ENCODE results near the gene HS1BP3. TPM values are rescaled to one million over a fixed set of nuclear protein-coding genes. Genes with fewer than 3 reads are reported as not detected.

Gene HS1BP3, protein sequence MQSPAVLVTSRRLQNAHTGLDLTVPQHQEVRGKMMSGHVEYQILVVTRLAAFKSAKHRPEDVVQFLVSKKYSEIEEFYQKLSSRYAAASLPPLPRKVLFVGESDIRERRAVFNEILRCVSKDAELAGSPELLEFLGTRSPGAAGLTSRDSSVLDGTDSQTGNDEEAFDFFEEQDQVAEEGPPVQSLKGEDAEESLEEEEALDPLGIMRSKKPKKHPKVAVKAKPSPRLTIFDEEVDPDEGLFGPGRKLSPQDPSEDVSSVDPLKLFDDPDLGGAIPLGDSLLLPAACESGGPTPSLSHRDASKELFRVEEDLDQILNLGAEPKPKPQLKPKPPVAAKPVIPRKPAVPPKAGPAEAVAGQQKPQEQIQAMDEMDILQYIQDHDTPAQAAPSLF
- total RNA-seq (2014; rRNA removed; shearing (Covaris generic)), result 18.4 and 21.9 TPM in 2 replicates
- polyA plus RNA-seq (2015; cell fraction: cytosol; rRNA removed), result 17.5 and 18.9 TPM in 2 replicates
- 23.3 and 24.1 TPM in 2 replicates for polyA plus RNA-seq (2015; cell fraction: nucleus; rRNA removed)

DNA sequence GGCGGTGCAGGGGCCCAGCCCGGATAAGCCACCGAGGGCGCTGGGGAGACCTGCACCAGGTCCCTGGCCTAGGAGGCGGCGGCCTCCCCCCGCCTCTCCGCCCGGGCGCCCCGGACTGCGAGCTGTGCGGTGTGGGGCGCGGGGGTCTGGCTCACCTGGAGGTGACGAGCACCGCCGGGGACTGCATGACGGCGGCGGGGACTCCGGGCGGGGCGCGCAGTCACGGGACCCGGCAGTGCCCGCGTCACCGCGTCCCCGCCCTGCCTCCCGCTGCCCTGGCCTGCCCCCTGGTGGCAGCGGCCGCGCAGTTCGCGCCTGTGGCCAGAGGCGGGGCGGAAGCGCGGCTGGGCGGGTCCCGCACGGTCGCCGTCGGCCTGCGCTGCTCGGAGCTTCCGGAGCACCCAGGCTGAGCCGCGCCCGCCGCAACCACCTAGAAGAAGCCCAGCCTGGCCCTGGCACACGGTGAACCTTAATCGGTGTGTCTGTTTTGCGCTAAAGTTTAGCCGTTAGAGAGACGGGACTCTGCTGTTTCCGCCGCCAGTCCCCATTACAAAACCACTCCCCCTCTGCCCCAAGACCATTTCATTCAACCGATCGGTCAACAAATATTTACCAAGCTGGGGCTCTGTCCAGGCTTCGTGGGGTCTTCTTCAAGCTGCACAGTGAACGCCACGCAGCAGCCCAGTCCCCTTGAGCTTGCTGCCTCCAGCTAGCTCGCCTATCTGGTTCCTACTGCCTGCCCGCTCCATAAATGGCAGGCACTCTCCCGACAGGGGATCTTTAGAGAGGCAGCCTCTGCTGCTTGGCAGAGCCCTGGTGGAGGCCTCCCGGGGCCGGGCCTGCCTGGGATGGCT, at the start of gene HS1BP3:
HS1BP3 (minus strand) TSS at position 222 of the 854 bp plus-strand sequence; CDS start at position 187, 35 bp downstream.
- peak; percentile 81 for DNase-seq (ENCODE audit: low read depth)

DNA sequence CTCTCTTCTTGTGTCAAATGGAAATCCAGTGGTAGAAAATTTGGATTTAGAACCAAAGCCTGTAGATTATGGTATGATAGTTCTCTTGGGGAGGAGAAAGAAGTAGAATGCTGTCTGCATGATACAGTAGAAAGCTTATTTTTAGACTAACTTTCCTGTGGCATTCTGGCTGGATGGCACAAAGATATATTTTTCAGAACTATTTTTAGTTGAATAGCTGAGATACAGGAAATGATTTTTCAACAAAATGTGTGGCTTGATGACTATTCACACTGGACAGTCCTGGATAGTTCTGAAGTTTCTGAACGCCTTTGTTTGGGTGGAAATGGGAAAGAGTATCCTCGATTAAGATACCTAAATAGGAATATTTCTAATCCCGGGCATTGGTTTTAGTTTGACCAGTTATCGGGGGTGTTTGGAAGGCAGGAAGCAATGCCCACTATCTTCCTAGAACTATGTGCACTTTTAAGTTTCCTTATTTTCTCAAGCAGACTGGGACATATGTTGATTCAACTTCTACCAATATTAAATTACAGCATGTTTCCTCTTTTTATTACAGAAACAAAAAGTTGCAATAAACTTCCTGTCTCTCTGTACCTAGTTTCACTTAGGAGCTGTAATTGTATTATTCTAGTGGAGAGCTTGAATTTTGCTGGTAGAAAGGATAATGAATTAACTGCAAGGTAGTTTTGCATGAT, 48.2 kb upstream of the HS1BP3 start:
- no peak for DNase-seq (ENCODE audit: low read depth)

DNA sequence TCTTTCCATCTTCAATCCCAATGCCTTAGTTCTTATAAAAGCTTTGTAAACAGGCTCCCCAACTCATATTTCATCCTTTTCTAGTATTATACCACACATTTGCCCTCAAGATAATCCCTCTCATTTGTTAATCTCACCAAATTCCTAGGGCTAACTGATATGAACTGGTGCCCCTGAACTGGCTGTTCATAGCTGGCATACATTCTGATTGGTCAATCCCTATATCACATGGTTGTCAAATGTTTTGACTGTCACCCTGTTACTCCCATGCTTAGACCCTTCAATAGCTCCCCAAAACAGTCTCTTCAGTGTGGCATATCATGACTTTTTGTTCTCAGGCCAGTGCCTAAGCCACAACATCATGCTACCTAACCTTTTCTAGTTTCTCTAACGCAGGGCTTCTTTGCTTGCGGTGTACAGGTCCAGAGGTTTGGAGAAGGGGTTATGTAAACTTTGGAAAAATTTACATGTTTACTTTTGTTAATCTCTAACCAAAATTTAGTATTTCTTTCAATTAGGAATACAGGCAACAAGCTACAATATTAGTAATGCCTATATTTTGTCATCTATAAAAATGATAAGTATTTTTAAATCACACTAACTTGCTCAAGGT, 46.5 kb upstream of the HS1BP3 start:
- DNase-seq (ENCODE audit: low read depth), result no peak

DNA sequence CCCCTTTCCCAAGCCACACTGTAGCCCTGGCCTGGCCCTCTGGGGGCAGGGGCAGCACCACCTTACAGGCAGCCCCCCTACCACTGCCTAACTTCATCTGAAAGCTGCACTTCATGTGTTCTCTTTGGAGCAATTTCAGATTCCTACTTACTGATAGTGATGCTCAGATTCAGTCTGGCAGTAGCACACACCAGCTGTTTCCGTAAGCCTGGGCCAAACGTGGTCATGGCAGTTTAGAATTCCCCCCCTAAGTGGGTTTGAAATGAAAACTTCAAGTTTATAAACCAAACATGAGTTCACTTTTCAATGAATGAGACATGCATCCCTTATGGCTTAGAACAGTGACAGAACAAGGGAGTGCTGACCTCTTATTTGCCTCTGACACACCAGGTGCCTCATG, 45.5 kb upstream of the HS1BP3 start:
- no peak for DNase-seq (ENCODE audit: low read depth)

DNA sequence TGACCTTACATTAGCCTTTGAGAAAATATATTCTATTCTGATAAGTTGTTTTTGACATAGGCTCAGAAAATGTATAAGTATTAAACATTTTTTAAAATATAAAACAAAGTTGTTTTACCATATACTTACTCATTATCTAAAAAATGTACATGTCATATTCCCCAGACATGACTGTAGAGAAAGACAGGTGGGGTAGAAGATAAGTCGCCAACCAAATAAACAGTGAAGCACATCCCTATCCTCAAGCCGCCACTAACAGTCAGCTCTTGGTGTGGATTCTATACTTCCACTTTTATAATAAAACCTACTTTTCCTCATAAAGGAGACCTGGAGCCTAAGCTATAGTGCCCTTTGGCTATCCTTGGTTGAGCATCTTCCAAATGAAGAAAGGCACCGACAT, 42.4 kb upstream of the HS1BP3 start:
- no peak for DNase-seq (ENCODE audit: low read depth)

DNA sequence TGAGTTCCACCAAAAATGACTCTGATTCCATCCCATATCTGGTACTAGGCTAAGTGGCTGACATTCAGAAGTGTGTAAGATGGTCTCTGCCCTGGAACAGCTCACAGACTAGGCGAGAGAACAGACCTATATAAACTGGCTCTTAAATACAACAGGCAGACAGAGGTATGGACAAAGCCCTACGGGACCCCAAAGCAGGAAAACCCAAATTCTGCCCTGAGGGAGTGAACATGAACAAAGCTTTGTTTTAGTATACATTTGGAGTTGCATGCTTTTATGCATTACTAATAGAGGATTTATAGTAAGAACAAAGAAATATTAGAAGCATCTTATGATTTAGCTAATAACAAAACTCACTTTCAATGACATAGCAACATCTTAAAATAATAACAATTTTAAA, 41.2 kb upstream of the HS1BP3 start:
- DNase-seq (ENCODE audit: low read depth), result no peak

DNA sequence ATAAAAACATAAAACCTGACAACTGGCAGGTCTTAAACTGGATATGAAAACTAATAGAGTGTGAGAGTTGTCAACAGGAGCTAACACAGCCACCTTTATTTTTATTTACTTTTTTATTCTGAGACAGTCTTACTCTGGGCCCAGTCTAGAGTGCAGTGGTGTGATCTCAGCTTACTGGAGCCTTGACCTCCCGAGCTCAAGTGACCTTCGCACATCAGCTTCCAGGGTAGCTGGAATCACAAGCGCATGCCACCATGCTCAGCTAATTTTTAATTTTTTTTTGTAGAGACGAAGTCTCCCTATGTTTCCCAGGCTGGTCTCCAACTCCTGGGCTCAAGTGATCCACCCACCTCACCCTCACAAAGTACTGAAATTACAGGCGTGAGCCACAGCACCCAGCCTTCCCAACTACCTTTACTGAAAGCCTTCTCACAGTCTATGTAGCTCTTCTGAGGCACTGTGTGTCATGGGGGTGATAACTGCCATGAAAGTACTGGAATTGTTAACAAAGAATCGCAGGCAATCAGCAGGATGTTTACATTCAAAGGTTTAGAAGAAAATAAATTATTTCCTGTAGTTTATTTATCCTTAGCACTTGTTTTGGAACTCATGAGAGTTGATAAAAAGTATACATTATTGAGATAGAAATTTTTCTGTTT, 40.3 kb upstream of the HS1BP3 start:
- DNase-seq (ENCODE audit: low read depth), result no peak

DNA sequence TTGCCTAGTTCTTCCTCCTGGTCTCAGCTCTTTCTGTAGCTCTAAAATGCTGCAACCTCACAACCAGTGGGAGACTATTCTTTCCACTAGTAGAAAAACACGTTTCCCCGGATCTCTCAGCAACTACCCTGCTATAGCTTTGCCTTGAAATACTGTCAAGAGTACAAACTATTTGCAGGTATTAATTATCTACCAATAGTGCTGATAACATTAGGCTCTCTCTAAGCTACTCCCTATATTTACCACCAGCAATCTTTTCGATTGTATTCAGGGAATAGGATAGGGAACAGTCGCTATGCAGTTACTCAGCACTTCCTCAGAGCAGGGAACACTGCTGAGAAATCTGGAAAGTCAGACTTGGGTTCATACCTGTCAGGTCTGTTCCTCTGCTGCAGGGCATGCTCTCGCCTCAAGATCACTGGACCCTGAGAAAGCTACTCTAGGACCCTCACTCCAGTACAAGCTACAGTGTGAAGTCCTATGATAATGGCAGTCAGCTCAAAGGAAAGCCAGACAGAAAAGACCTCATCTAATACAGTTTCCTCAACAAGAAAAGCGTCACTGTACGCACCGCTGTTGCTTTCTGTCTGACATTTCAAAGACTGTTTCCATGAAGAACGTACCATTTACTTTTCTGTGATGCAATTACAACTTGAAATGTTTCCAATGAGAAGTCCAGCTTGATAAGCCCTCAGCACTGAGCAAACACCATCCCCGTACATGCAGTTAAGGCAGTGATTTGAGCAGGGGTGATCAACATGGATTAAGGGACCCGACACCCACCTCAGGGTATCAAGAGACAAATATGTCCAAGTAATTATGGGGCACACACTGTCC, 38.7 kb upstream of the HS1BP3 start:
- no peak for DNase-seq (ENCODE audit: low read depth)

DNA sequence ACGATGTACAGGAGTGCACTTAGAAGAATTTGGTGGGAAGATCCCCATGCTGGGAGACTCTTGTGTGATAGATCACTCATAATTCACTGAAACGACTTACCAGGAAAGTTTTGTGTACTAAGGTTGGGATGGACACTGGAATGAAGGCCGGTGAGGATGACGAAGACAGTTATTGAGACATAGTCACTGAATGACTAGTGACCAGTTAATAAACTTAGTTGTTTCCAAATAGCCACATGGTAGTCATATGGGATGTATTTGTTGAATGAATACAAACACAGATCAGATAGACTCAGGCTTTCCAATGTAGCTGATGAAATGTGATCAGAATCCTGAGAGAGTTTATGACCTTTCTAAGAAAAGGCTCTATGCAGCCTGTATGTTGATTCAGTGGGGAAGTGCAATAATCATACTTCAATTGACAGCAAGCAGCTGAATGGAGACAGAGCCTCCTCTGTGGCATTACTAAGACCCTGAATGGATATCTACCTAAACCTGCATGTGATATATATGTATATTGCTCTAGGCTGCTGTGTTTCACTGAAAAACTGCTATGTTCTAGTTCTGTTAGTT, 36.4 kb upstream of the HS1BP3 start:
- no peak for DNase-seq (ENCODE audit: low read depth)

DNA sequence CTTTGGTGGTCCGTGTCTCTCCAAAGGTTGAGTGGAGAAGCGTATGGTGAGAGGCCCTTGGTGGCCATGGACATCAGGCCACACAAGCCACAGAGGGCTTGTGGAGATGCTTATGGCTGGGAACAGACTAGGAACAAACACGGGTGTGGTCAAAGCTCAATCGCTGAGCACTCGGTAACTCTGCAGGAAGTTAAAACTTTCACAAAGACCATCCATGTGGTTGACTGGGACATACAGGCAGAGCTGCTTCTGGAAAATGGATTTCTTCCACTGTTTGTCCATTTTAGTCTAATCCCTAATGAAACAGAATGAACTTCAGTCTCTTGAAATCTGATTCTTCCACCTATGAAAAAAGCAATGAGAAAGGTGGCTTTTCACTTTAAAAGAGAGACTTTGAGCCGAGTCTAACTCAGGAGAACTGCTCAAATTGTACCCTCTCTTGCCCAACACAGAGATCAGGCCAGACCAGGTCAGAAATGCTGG, 33.7 kb upstream of the HS1BP3 start:
- DNase-seq (ENCODE audit: low read depth), result no peak

DNA sequence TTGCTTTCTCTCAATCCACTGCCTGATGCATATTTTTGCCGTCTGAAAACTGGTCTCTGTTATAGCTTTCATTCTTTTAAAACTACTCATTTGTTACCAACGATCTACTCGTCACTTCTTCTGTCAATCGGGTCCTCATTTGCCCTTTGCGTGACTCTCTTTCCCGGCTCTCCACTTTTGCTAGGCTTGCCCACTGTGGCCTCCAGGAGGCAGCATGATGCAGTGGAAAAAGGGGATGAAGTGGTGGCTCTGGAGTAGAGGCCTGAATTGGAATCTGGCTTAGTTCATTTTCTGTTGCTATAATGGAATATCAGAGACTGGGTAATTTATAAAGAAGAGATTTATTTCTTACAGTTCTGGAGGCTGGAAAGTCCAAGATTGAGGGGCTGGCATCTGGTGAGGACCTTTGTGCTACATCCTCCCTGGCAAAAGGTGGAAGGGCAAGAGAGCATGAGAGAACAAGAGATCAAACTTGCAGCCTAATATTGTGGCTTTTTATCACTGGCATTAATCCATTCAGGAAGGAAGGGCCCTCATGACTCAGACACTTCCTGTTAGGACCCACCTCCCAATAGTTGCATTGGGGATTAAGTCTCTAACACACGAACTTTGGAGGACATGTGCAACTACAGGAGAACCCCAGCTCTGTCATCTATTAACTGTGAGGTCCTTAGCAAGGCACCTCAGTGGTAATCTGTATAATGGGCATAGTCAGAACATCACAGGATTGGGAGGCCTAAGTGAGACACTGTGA, 31.4 kb upstream of the HS1BP3 start:
- DNase-seq (ENCODE audit: low read depth), result no peak

DNA sequence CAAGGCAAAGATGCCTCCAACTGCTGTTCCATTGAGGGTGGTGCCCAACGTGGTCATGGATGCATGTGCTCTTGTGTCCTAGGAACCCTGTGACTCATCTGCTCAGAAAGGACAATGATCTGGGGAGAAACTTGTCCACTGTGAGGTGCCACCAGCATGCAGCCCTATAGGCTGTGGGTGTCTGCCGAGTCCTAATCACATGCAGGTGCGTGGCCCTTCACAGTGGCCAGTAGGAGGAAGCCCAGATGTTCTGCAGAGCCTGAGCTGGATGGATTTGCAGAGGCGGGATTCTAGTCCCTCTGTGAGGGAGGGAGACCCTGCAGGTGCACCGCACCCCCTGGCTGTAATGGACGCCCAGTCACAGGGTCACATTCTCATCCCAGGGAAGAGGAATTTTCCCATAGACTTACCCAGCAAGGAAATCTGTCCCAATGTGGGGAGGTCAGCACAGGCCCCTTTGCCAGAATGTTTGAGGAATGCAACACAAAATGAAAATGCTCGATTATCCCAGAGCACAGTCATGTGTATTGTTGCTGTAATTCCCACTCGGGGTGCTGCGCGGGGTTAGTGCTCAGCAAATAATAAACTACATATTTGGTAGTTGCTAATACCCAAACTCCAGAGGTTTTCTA, 30.0 kb upstream of the HS1BP3 start:
- no peak for DNase-seq (ENCODE audit: low read depth)

DNA sequence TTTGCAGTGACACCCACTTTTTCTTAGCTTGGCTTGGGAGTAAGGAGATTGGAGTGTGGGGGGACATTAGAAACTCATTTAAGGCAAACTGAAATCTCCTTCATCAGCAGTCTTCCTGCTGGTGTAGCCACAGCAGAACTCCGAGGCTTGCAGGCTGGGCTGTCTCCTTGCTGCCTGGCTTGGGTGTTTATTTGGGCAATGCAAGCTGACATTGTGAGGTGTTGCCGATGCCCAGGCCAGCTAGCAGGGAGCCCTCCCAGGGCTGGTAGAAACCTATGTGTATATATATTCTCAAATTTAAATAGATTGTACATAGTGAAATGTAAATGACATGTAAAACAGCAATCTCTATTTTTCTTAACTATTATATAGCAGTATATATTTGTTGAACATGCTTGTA, 27.9 kb upstream of the HS1BP3 start:
- no peak for DNase-seq (ENCODE audit: low read depth)

DNA sequence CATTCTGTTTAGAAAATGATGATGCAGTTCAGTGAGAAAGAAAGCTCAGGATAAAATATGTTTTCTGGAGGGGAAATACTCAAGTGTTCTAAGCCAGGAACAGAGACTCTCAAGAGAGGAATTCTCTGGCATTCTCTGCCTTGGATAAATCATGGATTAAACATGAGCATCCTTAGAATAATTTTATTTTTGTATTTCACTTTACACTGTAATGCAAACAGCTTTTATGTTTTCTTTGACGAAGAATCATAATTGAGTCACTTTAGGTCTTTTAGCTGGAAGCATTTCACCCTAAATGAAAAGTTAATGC, 27.1 kb upstream of the HS1BP3 start:
- no peak for DNase-seq (ENCODE audit: low read depth)

DNA sequence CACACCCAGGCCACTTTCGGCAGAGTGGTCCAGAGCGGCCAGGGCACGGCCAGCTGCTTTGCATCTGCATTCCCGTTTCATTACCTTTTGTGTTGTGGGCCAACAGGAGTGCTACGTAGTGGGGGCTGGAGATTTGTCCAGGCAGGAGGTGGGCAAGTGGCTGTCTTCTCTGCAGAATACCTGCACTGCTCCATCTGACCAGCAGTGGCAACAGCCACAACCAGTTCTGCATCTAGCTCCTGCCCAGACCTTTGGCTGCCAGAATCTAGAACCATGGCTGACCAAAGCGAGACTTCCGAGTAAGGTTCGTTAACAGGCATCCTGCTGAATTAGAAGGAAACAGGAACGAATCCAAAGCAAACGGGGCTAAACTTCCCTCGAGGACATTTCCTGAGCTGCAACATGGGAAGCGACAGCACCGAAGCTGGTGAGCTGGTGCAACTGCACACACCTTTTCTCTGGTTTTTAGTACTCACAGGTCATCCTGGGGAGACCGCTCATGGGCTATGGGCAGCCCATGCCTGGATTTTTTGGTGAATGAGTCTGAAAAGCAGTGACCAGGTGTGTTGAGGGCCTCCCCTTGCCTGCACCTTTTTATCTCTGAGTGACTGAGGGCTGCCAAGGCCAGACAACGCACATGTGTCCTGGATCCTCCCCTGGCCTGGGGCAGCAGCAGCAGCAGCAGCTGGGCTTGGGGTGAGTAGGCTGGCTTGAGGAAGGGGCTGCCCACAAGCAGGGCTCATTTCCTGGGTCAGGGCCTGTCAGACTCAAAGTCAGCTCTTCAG, 26.6 kb upstream of the HS1BP3 start:
- no peak for DNase-seq (ENCODE audit: low read depth)

DNA sequence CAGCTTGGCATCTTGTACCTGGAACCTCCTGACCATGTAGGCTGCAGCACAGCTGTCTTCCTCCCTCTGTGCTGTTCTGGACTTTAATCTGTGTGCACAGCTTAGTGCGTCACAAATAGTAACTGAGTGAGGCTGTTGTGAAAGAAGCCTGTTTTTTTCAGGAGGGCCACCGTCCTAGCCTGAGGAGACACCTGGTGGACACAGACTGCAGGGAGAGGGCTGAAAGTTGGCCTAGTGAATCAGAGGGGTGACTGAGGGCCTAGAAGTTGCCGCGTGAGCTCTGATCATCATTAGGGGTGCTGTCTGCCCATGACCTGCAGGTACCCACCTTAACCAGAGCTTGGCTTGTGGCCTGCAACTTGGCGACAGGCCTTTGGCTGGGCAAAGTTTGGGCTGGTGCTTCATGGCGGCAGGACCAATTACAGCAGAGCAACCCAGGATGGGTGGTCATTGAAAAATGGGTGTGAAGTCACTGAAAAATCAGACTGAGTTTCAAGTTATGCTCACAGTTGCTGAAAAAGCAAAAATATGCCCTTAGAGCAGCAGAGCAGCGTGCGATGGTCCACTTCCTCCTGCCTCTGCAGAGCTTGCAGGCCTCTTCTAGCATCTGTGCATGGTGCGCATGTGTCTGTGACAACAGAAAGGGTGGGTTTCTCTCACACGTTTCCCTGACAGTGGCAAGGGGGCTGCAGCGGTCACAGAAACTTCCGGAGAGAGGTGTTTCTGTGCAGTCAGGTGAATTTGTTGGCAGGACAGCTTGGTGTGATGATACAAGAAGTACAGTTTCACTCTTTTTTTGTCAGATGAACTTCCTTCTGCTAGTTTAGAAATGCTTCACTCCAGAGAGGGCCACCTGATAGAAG, 25.7 kb upstream of the HS1BP3 start:
- no peak for DNase-seq (ENCODE audit: low read depth)
